Neural crest cell (in vitro differentiated cells): Measurements from ENCODE around the gene SRBD1. TPM values are rescaled to one million over a fixed set of nuclear protein-coding genes. Genes with fewer than 3 reads are reported as not detected.

ENCODE experiments used
- DNase-seq: peaks from one replicate; pipeline ENCODE4 v3.0.0; 2021; ENCODE audit warnings: low read depth, mixed read lengths, low spot score
- H3K27ac Mint-ChIP-seq: one replicate; pipeline ENCODE4 v1.8.0; 2021; ENCODE audit warnings: mild to moderate bottlenecking, mixed read lengths; ENCODE audit not compliant: unreplicated experiment
- H3K27me3 Mint-ChIP-seq: 2 replicates; pipeline ENCODE4 v1.8.0; 2021; ENCODE audit warnings: low read depth, mild to moderate bottlenecking, mixed read lengths
- H3K36me3 Mint-ChIP-seq: 2 replicates; pipeline ENCODE4 v1.8.0; 2021; ENCODE audit warnings: low read depth, mild to moderate bottlenecking, mixed read lengths
- H3K4me1 Mint-ChIP-seq: 2 replicates; pipeline ENCODE4 v1.8.0; 2021; ENCODE audit warnings: mixed read lengths
- H3K4me3 Mint-ChIP-seq: one replicate; pipeline ENCODE4 v1.8.0; 2021; ENCODE audit warnings: mild to moderate bottlenecking, mixed read lengths
- H3K9me3 Mint-ChIP-seq: 2 replicates; pipeline ENCODE4 v1.8.0; 2021; ENCODE audit warnings: mixed read lengths
- total RNA-seq: library from RNA; stranded (reverse); gene quantifications from 2 replicates; pipeline ENCODE4 v1.2.1, GENCODE V29; 2021
- TF ChIP-seq, protein P1 (sequence below): fragments of 200-600 bp; sonication (generic); conservative IDR thresholded peaks from 2 replicates; pipeline ENCODE4 v1.5.0; 2021; ENCODE audit warnings: antibody characterized with exemption, mild to moderate bottlenecking

Gene SRBD1
- total RNA-seq, 1 donor from 2014 or later, result 21.4 TPM

DNA sequence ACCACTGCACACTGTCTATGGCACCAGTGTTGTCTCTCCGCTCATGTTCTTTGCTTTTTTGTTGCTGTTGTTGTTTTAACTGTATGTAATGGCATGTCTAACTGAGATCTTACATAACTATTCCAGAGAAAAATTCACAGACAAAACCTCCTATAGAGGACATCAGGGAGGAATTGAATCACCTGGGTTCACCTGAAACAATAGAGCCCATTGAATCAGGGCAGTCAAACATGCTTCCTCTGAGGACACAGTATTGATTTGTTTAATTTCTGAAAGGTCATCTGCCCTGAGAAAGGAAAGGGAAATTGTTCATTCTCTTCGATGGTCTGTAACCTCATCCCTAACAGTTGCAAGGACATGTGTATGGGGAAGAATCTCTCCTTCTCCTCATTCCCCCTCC lies 237.5 kb downstream of the SRBD1 start:
- Mint-ChIP-seq H3K27ac (no peak overlapping the region), H3K4me3 (no peak overlapping the region), H3K4me1 (peaks cover 6% of the 10 kb centered on the region), H3K36me3 (peaks cover 3% of the 10 kb centered on the region), H3K9me3 (peaks cover 4% of the 10 kb centered on the region), H3K27me3 (no peaks in the 10 kb centered on the region)
- no peak for DNase-seq
- TF ChIP-seq, protein P1, sequence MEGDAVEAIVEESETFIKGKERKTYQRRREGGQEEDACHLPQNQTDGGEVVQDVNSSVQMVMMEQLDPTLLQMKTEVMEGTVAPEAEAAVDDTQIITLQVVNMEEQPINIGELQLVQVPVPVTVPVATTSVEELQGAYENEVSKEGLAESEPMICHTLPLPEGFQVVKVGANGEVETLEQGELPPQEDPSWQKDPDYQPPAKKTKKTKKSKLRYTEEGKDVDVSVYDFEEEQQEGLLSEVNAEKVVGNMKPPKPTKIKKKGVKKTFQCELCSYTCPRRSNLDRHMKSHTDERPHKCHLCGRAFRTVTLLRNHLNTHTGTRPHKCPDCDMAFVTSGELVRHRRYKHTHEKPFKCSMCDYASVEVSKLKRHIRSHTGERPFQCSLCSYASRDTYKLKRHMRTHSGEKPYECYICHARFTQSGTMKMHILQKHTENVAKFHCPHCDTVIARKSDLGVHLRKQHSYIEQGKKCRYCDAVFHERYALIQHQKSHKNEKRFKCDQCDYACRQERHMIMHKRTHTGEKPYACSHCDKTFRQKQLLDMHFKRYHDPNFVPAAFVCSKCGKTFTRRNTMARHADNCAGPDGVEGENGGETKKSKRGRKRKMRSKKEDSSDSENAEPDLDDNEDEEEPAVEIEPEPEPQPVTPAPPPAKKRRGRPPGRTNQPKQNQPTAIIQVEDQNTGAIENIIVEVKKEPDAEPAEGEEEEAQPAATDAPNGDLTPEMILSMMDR, result no peak

DNA sequence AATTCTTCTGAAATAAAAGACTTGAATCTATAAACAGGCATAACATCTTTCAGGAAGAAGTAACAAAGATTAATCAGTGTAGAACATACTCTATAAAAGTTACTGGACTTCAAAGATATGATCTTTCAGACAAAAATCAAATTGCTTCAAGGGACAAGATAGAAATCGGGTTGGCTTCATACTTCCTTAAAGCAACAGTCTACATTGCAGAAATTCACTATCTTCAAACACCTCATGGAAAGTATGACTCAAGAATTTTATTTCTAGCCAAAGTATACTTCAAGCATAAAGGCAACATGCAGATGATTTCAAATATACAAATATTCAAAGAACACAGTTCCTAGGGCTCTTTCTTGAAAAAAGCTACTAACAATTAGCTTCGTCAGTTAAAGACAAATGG lies 240.7 kb downstream of the SRBD1 start:
- H3K27me3 Mint-ChIP-seq, result no peaks in the 10 kb centered on the region
- no peak overlapping the region for H3K4me3 Mint-ChIP-seq
- H3K27ac Mint-ChIP-seq, result no peak overlapping the region
- no peak for DNase-seq
- TF ChIP-seq, protein P1, result no peak
- H3K4me1 Mint-ChIP-seq, result peaks cover 6% of the 10 kb centered on the region
- peaks cover 3% of the 10 kb centered on the region for H3K36me3 Mint-ChIP-seq
- no peaks in the 10 kb centered on the region for H3K9me3 Mint-ChIP-seq

DNA sequence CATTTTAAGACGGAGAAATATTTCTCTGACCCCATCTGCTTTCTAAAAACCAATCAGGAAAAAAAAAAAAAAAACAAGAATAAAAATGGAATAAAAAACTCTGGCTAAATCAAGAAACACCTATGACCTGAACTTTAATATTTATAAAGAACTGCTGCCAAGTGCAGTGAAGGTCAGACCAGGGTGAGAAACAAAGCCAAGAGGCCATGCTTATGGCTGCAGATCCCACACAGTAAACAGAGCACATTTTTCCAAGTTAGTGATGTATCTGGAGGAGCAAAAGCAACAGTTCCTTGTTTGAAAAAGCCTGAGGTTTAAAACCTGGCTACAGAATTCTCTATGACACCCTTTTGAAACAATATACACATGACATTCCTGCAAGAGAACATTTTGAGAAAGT lies 242.3 kb downstream of the SRBD1 start:
- Mint-ChIP-seq H3K27me3 (no peaks in the 10 kb centered on the region), H3K4me3 (no peak overlapping the region)

DNA sequence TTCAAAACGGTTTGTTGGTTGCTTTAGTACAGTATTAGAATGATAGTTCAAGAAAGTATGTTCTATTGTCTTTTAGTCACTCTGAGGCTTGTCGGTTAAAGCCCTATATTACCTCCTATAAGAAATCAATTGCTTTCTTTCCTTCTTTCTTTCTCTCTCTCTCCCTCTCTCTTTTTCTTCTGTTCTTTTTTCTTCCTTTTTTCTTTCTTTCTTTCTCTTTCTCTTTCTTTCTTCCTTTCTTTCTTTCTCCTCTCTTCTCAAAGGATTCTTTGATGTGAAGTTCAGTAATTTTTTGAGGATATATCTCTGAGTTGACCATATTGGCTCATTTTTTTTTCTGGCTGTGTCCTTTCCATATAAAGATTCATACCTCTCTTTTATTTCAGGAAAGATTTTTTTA lies 249.4 kb downstream of the SRBD1 start:
- no peaks in the 10 kb centered on the region for H3K36me3 Mint-ChIP-seq

More for the DNA sequence above, 242.3 kb downstream of the SRBD1 start:
- Mint-ChIP-seq H3K27ac (no peak overlapping the region), H3K9me3 (no peaks in the 10 kb centered on the region), H3K4me1 (peaks cover 4% of the 10 kb centered on the region), H3K36me3 (no peaks in the 10 kb centered on the region)
- TF ChIP-seq, protein P1, result no peak
- DNase-seq, result no peak

DNA sequence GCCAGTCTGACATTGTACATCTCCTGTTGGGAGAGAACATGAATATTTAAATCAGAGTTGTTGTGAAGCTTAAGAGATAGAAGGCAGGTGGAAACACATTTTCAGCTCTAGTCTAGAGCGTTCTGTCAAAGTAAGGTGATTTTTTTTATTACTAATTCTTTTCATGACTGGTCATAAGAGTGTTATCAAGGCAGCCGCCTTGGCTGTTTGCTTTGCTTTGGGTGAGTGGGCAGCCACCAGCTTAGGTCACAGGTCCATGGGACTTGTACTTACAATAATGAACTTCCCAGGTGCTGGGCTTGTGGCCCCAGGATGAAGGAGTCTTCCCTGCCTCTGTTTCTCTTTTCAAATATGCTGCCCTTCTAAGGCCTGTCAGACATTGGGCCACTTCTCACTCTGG lies 256.3 kb downstream of the SRBD1 start:
- H3K9me3 Mint-ChIP-seq, result peaks cover 10% of the 10 kb centered on the region
- TF ChIP-seq, protein P1, result no peak
- no peak for DNase-seq
- no peaks in the 10 kb centered on the region for H3K27me3 Mint-ChIP-seq
- H3K4me1 Mint-ChIP-seq, result peaks cover 15% of the 10 kb centered on the region
- H3K4me3 Mint-ChIP-seq, result no peak overlapping the region
- no peaks in the 10 kb centered on the region for H3K36me3 Mint-ChIP-seq
- no peak overlapping the region for H3K27ac Mint-ChIP-seq

More for the DNA sequence above, 249.4 kb downstream of the SRBD1 start:
- Mint-ChIP-seq H3K4me1 (no peaks in the 10 kb centered on the region), H3K27ac (no peak overlapping the region), H3K27me3 (no peaks in the 10 kb centered on the region), H3K4me3 (no peak overlapping the region), H3K9me3 (peaks cover 5% of the 10 kb centered on the region)
- DNase-seq, result no peak
- TF ChIP-seq, protein P1, result no peak

DNA sequence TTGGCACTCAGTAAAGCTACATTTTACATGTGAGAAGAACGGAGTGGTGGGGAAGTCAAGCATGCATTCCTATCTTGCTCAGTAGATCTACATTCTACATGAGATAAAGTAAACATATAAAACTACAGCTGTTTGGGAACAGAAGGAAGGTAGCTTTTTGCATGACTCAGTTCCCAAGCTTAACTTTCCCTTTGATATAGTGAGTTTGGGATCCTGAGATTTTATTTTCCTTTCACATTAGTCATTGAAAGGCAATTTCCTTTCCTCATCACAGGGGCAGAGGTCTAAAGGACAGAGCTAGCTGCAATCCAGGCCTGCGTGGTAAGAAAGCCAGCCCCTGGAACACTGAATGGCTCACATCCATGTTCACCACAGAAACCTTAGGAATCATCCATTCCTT lies 257.2 kb downstream of the SRBD1 start:
- TF ChIP-seq, protein P1, result no peak
- Mint-ChIP-seq H3K9me3 (peaks cover 10% of the 10 kb centered on the region), H3K27me3 (no peaks in the 10 kb centered on the region), H3K27ac (no peak overlapping the region), H3K36me3 (no peaks in the 10 kb centered on the region), H3K4me1 (peaks cover 15% of the 10 kb centered on the region), H3K4me3 (no peak overlapping the region)
- no peak for DNase-seq
